ENCODE results near the gene PACS2. TPM values are rescaled to one million over a fixed set of nuclear protein-coding genes. Genes with fewer than 3 reads are reported as not detected.
"Not testable (repeated sequence)": the region's sequence is repeated elsewhere in the genome, so short reads cannot be mapped to it uniquely, and the experiment has no call there.

The PACS2 gene
- total RNA-seq, 2 experiments from 2014 or later = 32.9 to 38.5 TPM

GRCh38 chr14:105279642-105280361, 34.7 kb upstream of the PACS2 start:
- ATAC-seq (no peak), DNase-seq (no peak)
- POLR2A ChIA-PET = interaction anchor here (0.6 to 1.1 kb wide), 2 partner anchors 92 to 183 kb away, joined by 3 read pairs; no protein-coding TSS in a partner anchor
- H3K27me3 Mint-ChIP-seq (ENCODE audit: low read depth) = no peaks in the 10 kb centered on the region
- no peak overlapping the region for H3K4me3 Mint-ChIP-seq
- CTCF ChIA-PET = interaction anchor here (0.7 kb wide), 1 partner anchor 94 kb away, joined by 3 read pairs; no protein-coding TSS in a partner anchor
- H3K9me3 Mint-ChIP-seq (ENCODE audit: insufficient read depth) = no peaks in the 10 kb centered on the region
- H3K4me1 Mint-ChIP-seq (ENCODE audit: low read depth) = peaks cover 28% of the 10 kb centered on the region
- peaks cover 4% of the 10 kb centered on the region for H3K36me3 Mint-ChIP-seq (ENCODE audit: low read depth)
- H3K27ac Mint-ChIP-seq = no peak overlapping the region

DNA sequence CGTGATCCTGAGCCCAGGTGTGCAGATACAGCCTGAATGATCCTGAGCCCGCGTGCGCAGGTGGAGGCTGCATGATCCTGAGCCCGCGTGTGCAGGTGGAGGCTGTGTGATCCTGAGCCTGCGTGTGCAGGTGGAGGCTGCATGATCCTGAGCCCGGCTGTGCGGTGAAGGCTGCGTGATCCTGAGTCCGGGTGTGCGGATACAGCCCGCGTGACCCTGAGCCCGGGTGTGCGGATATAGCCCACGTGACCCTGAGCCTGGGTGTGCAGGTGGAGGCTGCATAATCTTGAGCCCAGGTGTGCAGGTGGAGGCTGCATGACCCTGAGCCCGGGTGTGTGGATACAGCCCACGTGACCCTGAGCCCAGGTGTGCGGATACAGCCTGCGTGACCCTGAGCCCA, 34.0 kb upstream of the PACS2 start:
- ATAC-seq = no peak
- H3K27ac Mint-ChIP-seq = no peak overlapping the region
- H3K27me3 Mint-ChIP-seq (ENCODE audit: low read depth) = no peaks in the 10 kb centered on the region
- H3K4me1 Mint-ChIP-seq (ENCODE audit: low read depth) = peaks cover 29% of the 10 kb centered on the region
- ChIA-PET POLR2A (interaction anchor here (1.1 kb wide), 1 partner anchor 183 kb away, joined by 3 read pairs; no protein-coding TSS in a partner anchor), CTCF (no interaction called here)
- DNase-seq = no peak
- H3K4me3 Mint-ChIP-seq = no peak overlapping the region
- no peaks in the 10 kb centered on the region for H3K9me3 Mint-ChIP-seq (ENCODE audit: insufficient read depth)
- peaks cover 5% of the 10 kb centered on the region for H3K36me3 Mint-ChIP-seq (ENCODE audit: low read depth)

DNA sequence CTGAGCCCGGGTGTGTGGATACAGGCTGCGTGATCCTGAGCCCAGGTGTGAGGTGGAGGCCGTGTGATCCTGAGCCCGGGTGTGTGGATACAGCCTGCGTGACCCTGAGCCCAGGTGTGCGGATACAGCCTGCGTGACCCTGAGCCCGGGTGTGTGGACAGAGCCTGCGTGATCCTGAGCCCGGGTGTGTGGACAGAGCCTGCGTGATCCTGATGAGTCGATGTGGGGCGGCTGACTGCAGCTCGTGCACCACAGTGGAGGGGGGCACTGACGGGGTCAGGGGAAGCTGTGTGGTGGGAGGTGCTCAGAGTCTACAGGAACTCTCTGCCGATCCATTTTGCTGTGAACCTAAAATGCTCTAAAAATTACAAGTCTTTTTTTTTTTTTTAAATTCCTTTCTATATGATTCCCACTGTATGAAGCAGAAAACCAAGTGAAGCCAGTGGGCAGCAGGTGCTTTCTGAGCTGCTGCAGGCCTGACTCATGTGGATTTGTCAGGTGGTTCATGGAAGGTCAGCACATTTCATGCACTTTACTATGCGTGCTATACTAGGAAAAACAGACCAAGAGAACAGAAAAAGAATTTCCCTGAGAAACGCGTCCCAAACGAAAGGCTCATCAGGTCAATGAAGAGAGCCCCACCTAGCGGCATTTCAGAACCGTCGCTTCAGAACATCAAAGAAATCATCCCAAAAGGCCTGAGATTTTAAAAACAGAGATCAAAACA, 33.0 kb upstream of the PACS2 start:
- Mint-ChIP-seq H3K9me3 (ENCODE audit: insufficient read depth) (no peaks in the 10 kb centered on the region), H3K27me3 (ENCODE audit: low read depth) (no peaks in the 10 kb centered on the region), H3K4me3 (no peak overlapping the region), H3K36me3 (ENCODE audit: low read depth) (peaks cover 5% of the 10 kb centered on the region), H3K4me1 (ENCODE audit: low read depth) (peaks cover 29% of the 10 kb centered on the region), H3K27ac (no peak overlapping the region)
- POLR2A ChIA-PET = no interaction called here
- DNase-seq (peak; percentile 45), ATAC-seq (no peak)
- CTCF ChIA-PET = interaction anchor here (0.7 to 1.4 kb wide), 4 partner anchors 24 to 193 kb away, joined by 3 to 6 read pairs (median 3); no protein-coding TSS in a partner anchor

DNA sequence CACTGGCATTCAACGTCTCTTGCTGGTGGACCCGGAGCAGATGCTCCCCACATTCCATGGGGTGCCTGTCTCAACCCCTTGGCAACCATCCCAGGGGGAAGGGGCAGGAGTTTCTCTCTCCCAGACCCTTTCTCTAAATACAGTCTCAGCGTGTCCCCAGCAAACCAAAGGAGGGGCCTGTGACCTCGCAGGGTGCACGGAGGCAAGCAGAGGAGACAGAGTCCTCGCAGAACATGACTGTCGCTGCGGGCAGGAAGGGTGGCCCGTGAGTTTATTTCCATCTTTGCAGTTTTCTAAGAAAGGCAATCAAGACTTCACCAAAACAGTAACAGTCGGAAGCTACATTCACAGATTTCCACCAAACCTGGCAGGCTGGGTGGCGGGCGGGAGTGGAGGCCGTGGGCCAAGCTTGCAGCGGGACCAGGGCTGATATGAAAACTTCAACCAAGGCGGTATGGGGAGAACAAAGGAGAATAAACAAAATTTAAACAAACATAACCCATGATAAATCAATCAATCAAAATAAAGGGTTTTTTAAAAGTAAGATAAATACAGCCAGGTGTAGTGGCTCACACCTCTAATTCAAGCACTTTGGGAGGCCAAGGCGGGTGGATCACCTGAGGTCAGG, 32.3 kb upstream of the PACS2 start:
- CTCF ChIA-PET = interaction anchor here (1.1 to 1.5 kb wide), 3 partner anchors 33 to 193 kb away, joined by 3 to 6 read pairs (median 3); no protein-coding TSS in a partner anchor
- H3K36me3 Mint-ChIP-seq (ENCODE audit: low read depth) = peaks cover 5% of the 10 kb centered on the region
- no peaks in the 10 kb centered on the region for H3K27me3 Mint-ChIP-seq (ENCODE audit: low read depth)
- no peak for ATAC-seq
- H3K27ac Mint-ChIP-seq = no peak overlapping the region
- no peaks in the 10 kb centered on the region for H3K9me3 Mint-ChIP-seq (ENCODE audit: insufficient read depth)
- no peak overlapping the region for H3K4me3 Mint-ChIP-seq
- no peak for DNase-seq
- POLR2A ChIA-PET = no interaction called here
- peaks cover 29% of the 10 kb centered on the region for H3K4me1 Mint-ChIP-seq (ENCODE audit: low read depth)

GRCh38 chr14:105283028-105283427, 31.5 kb upstream of the PACS2 start:
- H3K4me3 Mint-ChIP-seq = no peak overlapping the region
- no peaks in the 10 kb centered on the region for H3K27me3 Mint-ChIP-seq (ENCODE audit: low read depth)
- peak overlapping the region; percentile 34 for H3K27ac Mint-ChIP-seq
- CTCF ChIA-PET = interaction anchor here (1.4 to 1.5 kb wide), 2 partner anchors 32 to 113 kb away, joined by 3 to 6 read pairs; no protein-coding TSS in a partner anchor
- H3K36me3 Mint-ChIP-seq (ENCODE audit: low read depth) = peaks cover 5% of the 10 kb centered on the region
- DNase-seq = no peak
- H3K4me1 Mint-ChIP-seq (ENCODE audit: low read depth) = peaks cover 29% of the 10 kb centered on the region
- no peaks in the 10 kb centered on the region for H3K9me3 Mint-ChIP-seq (ENCODE audit: insufficient read depth)
- no peak for ATAC-seq
- POLR2A ChIA-PET = interaction anchor here (0.6 kb wide), 1 partner anchor 10 kb away, joined by 3 read pairs; no protein-coding TSS in a partner anchor

GRCh38 chr14:105283899-105284298, 30.6 kb upstream of the PACS2 start:
- CTCF ChIA-PET = no interaction called here
- Mint-ChIP-seq H3K27ac (peak overlapping the region; percentile 78), H3K27me3 (ENCODE audit: low read depth) (no peaks in the 10 kb centered on the region), H3K4me3 (peak overlapping the region; percentile 22), H3K9me3 (ENCODE audit: insufficient read depth) (no peaks in the 10 kb centered on the region), H3K4me1 (ENCODE audit: low read depth) (peaks cover 29% of the 10 kb centered on the region), H3K36me3 (ENCODE audit: low read depth) (peaks cover 5% of the 10 kb centered on the region)
- DNase-seq = peak; percentile 49
- peak; percentile 50 for ATAC-seq
- POLR2A ChIA-PET = interaction anchor here (0.7 kb wide), 1 partner anchor 189 kb away, joined by 4 read pairs; no protein-coding TSS in a partner anchor

DNA sequence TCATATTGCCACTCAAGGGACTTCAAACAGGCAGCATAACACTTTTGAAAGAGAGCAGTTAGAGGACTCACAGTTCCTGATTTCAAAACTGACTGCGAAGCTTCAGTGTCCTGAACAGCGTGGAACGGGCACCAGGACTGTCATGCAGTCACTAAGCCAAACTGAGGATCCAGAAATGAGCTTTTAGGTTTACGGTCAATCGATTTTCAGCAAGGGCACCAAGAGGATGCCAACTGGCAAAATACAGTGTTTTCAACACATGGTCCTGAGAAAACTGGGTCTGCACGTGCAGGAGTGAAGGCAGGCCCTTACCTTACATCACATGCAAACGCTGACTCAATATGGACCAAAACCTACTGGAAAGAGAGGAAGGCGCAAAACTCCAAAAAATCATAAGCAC, 29.4 kb upstream of the PACS2 start:
- ChIA-PET POLR2A (no interaction called here), CTCF (interaction anchor here (1.1 kb wide), 1 partner anchor 195 kb away, joined by 3 read pairs; no protein-coding TSS in a partner anchor)
- Mint-ChIP-seq H3K4me3 (no peak overlapping the region), H3K27ac (no peak overlapping the region), H3K9me3 (ENCODE audit: insufficient read depth) (no peaks in the 10 kb centered on the region), H3K36me3 (ENCODE audit: low read depth) (peaks cover 5% of the 10 kb centered on the region), H3K4me1 (ENCODE audit: low read depth) (peaks cover 29% of the 10 kb centered on the region), H3K27me3 (ENCODE audit: low read depth) (no peaks in the 10 kb centered on the region)
- DNase-seq (no peak), ATAC-seq (no peak)

DNA sequence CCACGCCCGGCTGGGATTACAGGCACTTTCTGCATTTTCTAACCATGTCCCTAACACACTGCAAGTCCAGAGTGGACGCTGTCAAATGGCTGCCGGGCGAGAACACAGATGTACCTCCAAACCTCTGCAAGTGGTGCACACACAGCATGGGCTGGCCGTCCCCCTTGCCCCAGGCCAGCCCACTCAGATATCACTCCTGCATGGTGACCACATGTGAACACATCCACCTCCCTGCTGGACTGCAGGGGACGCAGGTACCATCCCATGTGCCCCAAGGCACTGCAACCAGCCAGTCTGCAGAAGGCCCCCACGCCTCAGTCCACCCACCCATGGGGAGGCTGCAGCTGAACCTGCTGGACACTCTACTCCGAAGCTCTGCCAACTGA, 27.8 kb upstream of the PACS2 start:
- no peak overlapping the region for H3K27ac Mint-ChIP-seq
- H3K4me3 Mint-ChIP-seq = no peak overlapping the region
- ATAC-seq (no peak), DNase-seq (no peak)
- H3K4me1 Mint-ChIP-seq (ENCODE audit: low read depth) = peaks cover 39% of the 10 kb centered on the region
- ChIA-PET POLR2A (no interaction called here), CTCF (no interaction called here)
- no peaks in the 10 kb centered on the region for H3K27me3 Mint-ChIP-seq (ENCODE audit: low read depth)
- H3K36me3 Mint-ChIP-seq (ENCODE audit: low read depth) = peaks cover 5% of the 10 kb centered on the region
- no peaks in the 10 kb centered on the region for H3K9me3 Mint-ChIP-seq (ENCODE audit: insufficient read depth)

DNA sequence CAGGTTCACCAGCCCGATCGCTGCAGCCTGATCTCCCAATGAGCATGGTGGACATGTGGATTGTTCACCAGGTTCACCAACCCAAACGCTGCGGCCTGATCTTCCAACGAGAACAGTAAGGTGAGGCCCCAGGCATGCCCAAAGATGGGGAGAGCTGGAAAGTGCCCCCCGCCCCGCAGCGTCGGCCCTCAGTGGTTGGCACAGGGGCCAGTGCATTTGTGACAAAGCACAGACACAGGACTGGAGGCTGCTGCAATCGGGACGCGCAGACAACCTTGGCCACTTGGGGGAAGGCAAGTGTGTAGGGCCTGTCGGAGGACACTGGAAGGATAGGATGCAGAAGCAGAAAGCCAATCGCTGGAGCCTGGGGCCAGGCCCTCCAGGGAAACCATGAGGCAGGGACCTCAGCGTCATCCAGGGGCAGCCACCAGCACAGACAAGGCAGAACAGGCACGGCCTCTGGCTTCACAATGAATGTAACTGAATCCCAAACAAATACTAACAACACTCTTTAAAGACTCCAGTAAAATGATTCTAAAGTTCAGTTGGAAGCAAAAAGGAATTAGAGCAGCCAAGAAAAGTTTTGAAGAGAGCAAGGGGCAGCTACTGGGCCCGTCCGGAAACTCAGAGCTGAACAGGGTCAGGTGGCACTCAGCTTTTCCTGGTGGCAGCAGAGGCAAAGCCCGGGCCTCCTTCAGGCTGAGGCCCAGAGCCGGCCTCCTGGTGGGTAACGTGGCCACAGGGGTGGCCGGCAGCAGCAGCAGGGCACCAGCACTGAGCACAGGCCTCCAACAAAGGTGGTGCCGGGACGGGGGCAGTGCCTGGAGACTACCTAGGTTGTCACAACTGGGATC, 27.1 kb upstream of the PACS2 start:
- POLR2A ChIA-PET = no interaction called here
- Mint-ChIP-seq H3K4me1 (ENCODE audit: low read depth) (peaks cover 39% of the 10 kb centered on the region), H3K27ac (no peak overlapping the region), H3K9me3 (ENCODE audit: insufficient read depth) (no peaks in the 10 kb centered on the region), H3K4me3 (no peak overlapping the region), H3K36me3 (ENCODE audit: low read depth) (peaks cover 5% of the 10 kb centered on the region), H3K27me3 (ENCODE audit: low read depth) (no peaks in the 10 kb centered on the region)
- no peak for ATAC-seq
- no peak for DNase-seq
- CTCF ChIA-PET = no interaction called here

GRCh38 chr14:105288936-105289335, 25.6 kb upstream of the PACS2 start:
- ChIA-PET CTCF (interaction anchor here (0.6 to 1.1 kb wide), 2 partner anchors 29 to 63 kb away, joined by 3 to 4 read pairs; no protein-coding TSS in a partner anchor), POLR2A (interaction anchor here (1.8 kb wide), 1 partner anchor 12 kb away, joined by 6 read pairs; the partner anchor contains the start of gene BRF1)
- not testable (repeated sequence) for H3K9me3 Mint-ChIP-seq (ENCODE audit: insufficient read depth); H3K27me3 Mint-ChIP-seq (ENCODE audit: low read depth); DNase-seq; H3K4me3 Mint-ChIP-seq; H3K36me3 Mint-ChIP-seq (ENCODE audit: low read depth); H3K27ac Mint-ChIP-seq; ATAC-seq
- peaks cover 43% of the 10 kb centered on the region for H3K4me1 Mint-ChIP-seq (ENCODE audit: low read depth)

Measured in activated CD8-positive, alpha-beta T cell treated with anti-CD3 and anti-CD28 coated beads, Interleukin-2, amount 10 ng/mL, durations not matched to agents 7 days and 5 days (primary cell).